ENCODE data around the gene DMD. TPM values are rescaled to one million over a fixed set of nuclear protein-coding genes. Genes with fewer than 3 reads are reported as not detected.

DMD gene
- total RNA-seq, 1 experiment from 2014 or later, result 25.3 TPM

DNA sequence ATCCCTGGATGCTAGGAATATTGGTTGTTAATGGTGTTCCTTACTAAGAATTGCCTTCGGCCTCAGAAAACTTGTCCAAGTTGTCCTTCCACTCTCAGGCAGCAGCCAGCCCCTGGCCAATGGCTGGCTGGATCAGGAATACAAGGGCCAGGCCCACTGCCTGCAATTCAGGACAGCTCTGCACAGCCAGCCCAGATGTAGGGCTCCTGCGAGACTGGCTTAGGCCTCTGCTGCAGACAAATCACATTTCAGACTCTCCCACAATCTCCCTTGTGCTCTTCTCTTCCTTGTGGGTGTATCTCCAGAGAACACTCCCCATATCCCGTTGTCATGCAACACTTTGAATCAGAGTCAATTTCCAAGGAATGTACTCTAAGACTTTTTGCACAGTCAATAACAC lies 1391.9 kb downstream of the DMD start:
- H3K27ac ChIP-seq, result no peak overlapping the region
- H3K9me3 ChIP-seq (ENCODE audit: insufficient read depth, low read depth), result no peaks in the 10 kb centered on the region
- no peak overlapping the region for H3K4me3 ChIP-seq
- BruUV-seq (replicated peaks), result no TSS peak
- H3F3A ChIP-seq (ENCODE audit: insufficient read depth, low read depth), result no peaks in the 10 kb centered on the region
- no peak for TF ChIP-seq EZH2 (IDR thresholded peaks at IDR 0.05; ENCODE audit: low read depth)
- TF ChIP-seq, protein P1, sequence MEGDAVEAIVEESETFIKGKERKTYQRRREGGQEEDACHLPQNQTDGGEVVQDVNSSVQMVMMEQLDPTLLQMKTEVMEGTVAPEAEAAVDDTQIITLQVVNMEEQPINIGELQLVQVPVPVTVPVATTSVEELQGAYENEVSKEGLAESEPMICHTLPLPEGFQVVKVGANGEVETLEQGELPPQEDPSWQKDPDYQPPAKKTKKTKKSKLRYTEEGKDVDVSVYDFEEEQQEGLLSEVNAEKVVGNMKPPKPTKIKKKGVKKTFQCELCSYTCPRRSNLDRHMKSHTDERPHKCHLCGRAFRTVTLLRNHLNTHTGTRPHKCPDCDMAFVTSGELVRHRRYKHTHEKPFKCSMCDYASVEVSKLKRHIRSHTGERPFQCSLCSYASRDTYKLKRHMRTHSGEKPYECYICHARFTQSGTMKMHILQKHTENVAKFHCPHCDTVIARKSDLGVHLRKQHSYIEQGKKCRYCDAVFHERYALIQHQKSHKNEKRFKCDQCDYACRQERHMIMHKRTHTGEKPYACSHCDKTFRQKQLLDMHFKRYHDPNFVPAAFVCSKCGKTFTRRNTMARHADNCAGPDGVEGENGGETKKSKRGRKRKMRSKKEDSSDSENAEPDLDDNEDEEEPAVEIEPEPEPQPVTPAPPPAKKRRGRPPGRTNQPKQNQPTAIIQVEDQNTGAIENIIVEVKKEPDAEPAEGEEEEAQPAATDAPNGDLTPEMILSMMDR (conservative IDR thresholded peaks at IDR 0.05), result no peak
- DNase-seq, result no peak
- H3K4me1 ChIP-seq (replicated peaks; ENCODE audit: insufficient read depth), result no peaks in the 10 kb centered on the region
- ChIA-PET POLR2A (ENCODE audit: unreplicated experiment) (no interaction called here), CTCF (no interaction called here)
- no peaks in the 10 kb centered on the region for H3K79me2 ChIP-seq (ENCODE audit: low read depth)
- no peaks in the 10 kb centered on the region for H3K27me3 ChIP-seq (ENCODE audit: insufficient read depth, low read depth)
- H4K20me1 ChIP-seq (ENCODE audit: insufficient read depth), result no peaks in the 10 kb centered on the region
- H2AFZ ChIP-seq, result no peak overlapping the region
- intact Hi-C loops (cut with micrococcal nuclease; ENCODE audit: unreplicated experiment), result no loop called here
- H3K4me2 ChIP-seq, result no peak overlapping the region
- no peaks in the 10 kb centered on the region; the same call in 1 of the 2 replicates for H3K9me2 ChIP-seq (ENCODE audit: insufficient read depth)
- H3K36me3 ChIP-seq (ENCODE audit: low read depth), result no peaks in the 10 kb centered on the region

DNA sequence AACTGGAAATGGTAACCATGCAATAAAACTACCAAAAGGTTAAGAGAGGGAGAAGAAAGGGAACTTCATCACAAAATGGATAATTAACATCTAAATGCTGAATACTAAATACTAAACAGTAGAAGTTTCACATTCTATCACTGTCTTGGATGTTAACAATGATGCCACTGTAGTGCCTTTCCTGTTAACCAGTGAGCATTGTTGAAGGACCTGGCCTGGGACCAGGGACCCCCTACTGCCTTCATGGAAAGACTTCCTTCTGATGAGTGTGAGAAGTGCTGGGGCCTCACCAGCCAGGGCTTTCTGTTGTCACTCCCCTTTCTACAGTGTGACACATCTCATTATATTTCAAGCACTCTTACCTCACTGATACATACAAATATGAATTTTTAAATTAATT lies 1400.2 kb downstream of the DMD start:
- Histone ChIP-seq H2AFZ (no peak overlapping the region), H3K4me2 (no peak overlapping the region), H3K4me1 (replicated peaks; ENCODE audit: insufficient read depth) (no peaks in the 10 kb centered on the region), H3K27ac (no peak overlapping the region), H3F3A (ENCODE audit: insufficient read depth, low read depth) (no peaks in the 10 kb centered on the region), H3K36me3 (ENCODE audit: low read depth) (no peaks in the 10 kb centered on the region), H3K27me3 (ENCODE audit: insufficient read depth, low read depth) (no peaks in the 10 kb centered on the region), H3K79me2 (ENCODE audit: low read depth) (no peaks in the 10 kb centered on the region), H4K20me1 (ENCODE audit: insufficient read depth) (no peaks in the 10 kb centered on the region), H3K9me2 (ENCODE audit: insufficient read depth) (no peaks in the 10 kb centered on the region), H3K9me3 (ENCODE audit: insufficient read depth, low read depth) (no peaks in the 10 kb centered on the region), H3K4me3 (no peak overlapping the region)
- no TSS peak for BruUV-seq (replicated peaks)
- POLR2A ChIA-PET (ENCODE audit: unreplicated experiment), result no interaction called here
- no peak for DNase-seq
- CTCF ChIA-PET, result no interaction called here
- no peak for TF ChIP-seq EZH2 (IDR thresholded peaks at IDR 0.05; ENCODE audit: low read depth)
- TF ChIP-seq, protein P1 (conservative IDR thresholded peaks at IDR 0.05), result no peak
- intact Hi-C loops (cut with micrococcal nuclease; ENCODE audit: unreplicated experiment), result no loop called here

DNA sequence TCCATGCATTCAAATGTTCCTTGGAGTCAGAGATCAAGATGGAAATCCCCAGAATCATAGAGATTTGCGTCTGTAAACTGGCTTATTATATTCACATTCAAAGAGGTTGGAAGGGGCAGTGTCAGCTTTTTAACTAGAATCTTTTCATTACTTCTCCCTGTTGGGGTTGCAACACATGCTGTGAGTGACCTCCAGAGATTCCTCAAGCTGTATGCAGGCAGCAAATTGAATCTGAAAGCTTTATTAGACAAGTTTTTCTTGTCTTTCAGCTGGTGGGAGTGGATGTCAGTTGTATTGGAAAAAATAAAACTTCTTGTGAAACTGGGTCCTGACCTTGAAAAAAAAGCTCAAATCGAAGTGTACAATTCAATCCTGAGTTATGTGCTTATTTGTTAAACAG lies 1403.0 kb downstream of the DMD start:
- Histone ChIP-seq H3K79me2 (ENCODE audit: low read depth) (no peaks in the 10 kb centered on the region), H3K9me3 (ENCODE audit: insufficient read depth, low read depth) (no peaks in the 10 kb centered on the region)

More for the DNA sequence above, 1403.0 kb downstream of the DMD start:
- TF ChIP-seq EZH2 (IDR thresholded peaks at IDR 0.05; ENCODE audit: low read depth), result no peak
- TF ChIP-seq, protein P1 (conservative IDR thresholded peaks at IDR 0.05), result no peak
- POLR2A ChIA-PET (ENCODE audit: unreplicated experiment), result no interaction called here
- H4K20me1 ChIP-seq (ENCODE audit: insufficient read depth), result no peaks in the 10 kb centered on the region
- H2AFZ ChIP-seq, result no peak overlapping the region
- H3K27ac ChIP-seq, result no peak overlapping the region
- no peak overlapping the region for H3K4me3 ChIP-seq
- no peaks in the 10 kb centered on the region for H3K9me2 ChIP-seq (ENCODE audit: insufficient read depth)
- no peaks in the 10 kb centered on the region for H3K27me3 ChIP-seq (ENCODE audit: insufficient read depth, low read depth)
- no peak overlapping the region for H3K4me2 ChIP-seq
- DNase-seq, result no peak
- no peaks in the 10 kb centered on the region for H3K36me3 ChIP-seq (ENCODE audit: low read depth)
- H3K4me1 ChIP-seq (replicated peaks; ENCODE audit: insufficient read depth), result no peaks in the 10 kb centered on the region
- H3F3A ChIP-seq (ENCODE audit: insufficient read depth, low read depth), result no peaks in the 10 kb centered on the region
- intact Hi-C loops (cut with micrococcal nuclease; ENCODE audit: unreplicated experiment), result no loop called here
- CTCF ChIA-PET, result no interaction called here
- BruUV-seq (replicated peaks), result no TSS peak
